ENCODE data around the gene EXOC8. TPM values are rescaled to one million over a fixed set of nuclear protein-coding genes. Genes with fewer than 3 reads are reported as not detected.

The EXOC8 gene
- total RNA-seq, 1 donor = 16.3 TPM

DNA sequence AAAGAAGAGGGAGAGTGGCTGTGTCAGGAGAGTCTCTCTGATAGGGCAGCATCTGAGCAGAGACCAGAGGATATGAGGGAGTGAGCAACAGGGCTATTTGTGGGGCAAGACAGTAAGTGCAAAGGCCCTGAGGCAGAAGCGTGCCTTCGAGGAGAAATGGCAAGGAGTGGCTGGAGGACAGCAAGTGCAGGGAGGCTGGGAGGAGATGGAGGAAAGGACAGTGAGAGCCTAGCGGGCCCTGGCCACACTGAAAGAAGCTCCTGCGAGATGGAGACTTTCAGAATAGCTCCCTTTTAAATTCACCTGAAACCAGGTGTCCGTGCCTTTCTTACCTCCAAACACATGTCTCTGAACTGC lies 25.2 kb downstream of the EXOC8 start:
- Histone ChIP-seq H3K36me3 (ENCODE audit: insufficient read depth, low read length) (no peaks in the 10 kb centered on the region), H3K4me2 (ENCODE audit: insufficient read depth, low read length) (no peak overlapping the region), H3K27ac (ENCODE audit: low read depth, low read length) (no peak overlapping the region), H3K4me1 (ENCODE audit: insufficient read depth, low read length) (no peaks in the 10 kb centered on the region), H3K4me3 (ENCODE audit: insufficient read depth, low read length) (no peak overlapping the region), H3K79me2 (ENCODE audit: insufficient read depth, low read length) (no peaks in the 10 kb centered on the region), H3K9me3 (ENCODE audit: low read depth, low read length) (no peaks in the 10 kb centered on the region), H2AFZ (ENCODE audit: low read length) (no peak overlapping the region), H3K27me3 (ENCODE audit: insufficient read depth, low read length) (no peaks in the 10 kb centered on the region), H4K20me1 (ENCODE audit: insufficient read depth, low read length) (no peaks in the 10 kb centered on the region)
- no peak for DNase-seq (ENCODE audit: insufficient read length, low spot score, missing footprints)
- TF ChIP-seq, protein P1, sequence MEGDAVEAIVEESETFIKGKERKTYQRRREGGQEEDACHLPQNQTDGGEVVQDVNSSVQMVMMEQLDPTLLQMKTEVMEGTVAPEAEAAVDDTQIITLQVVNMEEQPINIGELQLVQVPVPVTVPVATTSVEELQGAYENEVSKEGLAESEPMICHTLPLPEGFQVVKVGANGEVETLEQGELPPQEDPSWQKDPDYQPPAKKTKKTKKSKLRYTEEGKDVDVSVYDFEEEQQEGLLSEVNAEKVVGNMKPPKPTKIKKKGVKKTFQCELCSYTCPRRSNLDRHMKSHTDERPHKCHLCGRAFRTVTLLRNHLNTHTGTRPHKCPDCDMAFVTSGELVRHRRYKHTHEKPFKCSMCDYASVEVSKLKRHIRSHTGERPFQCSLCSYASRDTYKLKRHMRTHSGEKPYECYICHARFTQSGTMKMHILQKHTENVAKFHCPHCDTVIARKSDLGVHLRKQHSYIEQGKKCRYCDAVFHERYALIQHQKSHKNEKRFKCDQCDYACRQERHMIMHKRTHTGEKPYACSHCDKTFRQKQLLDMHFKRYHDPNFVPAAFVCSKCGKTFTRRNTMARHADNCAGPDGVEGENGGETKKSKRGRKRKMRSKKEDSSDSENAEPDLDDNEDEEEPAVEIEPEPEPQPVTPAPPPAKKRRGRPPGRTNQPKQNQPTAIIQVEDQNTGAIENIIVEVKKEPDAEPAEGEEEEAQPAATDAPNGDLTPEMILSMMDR (IDR thresholded peaks at IDR 0.05; ENCODE audit: extremely low read depth, low read depth, low read length) = no peak

DNA sequence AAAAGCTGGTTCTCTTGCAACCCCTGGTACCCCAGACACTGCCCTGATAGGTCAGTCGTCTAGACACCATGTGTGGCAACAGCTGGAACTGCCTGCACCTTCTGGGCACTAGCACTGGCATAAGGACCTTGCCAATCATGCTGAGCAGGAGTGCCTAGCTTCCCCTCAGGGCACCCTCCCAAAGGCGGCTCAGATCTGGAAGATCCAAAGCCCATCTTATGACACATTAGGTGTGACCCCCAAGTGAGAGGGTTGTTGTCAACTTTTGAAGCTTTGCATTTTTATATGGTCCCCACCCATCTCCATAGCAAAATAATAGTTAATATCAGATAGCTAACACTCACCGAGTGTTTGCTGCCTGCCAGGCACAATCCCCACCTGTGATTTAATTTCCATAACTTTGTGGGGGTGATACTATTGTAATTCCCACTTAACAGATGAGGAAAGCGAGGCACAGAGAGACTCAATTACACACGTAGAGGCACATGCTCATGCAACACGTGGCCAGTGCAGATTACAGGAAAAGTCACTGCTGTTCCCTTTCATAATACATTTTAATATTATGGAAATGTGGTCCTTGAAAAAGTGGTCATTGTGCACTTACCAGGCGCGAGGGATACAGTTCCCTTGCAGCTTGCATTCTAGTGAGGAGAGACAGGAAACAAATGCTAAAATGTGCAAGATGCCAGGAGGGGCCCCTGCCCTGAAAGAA lies 25.8 kb downstream of the EXOC8 start:
- Histone ChIP-seq H3K4me3 (ENCODE audit: insufficient read depth, low read length) (no peak overlapping the region), H4K20me1 (ENCODE audit: insufficient read depth, low read length) (no peaks in the 10 kb centered on the region), H3K4me1 (ENCODE audit: insufficient read depth, low read length) (no peaks in the 10 kb centered on the region), H3K9me3 (ENCODE audit: low read depth, low read length) (no peaks in the 10 kb centered on the region), H3K79me2 (ENCODE audit: insufficient read depth, low read length) (no peaks in the 10 kb centered on the region), H2AFZ (ENCODE audit: low read length) (no peak overlapping the region), H3K4me2 (ENCODE audit: insufficient read depth, low read length) (no peak overlapping the region), H3K27ac (ENCODE audit: low read depth, low read length) (no peak overlapping the region), H3K27me3 (ENCODE audit: insufficient read depth, low read length) (no peaks in the 10 kb centered on the region), H3K36me3 (ENCODE audit: insufficient read depth, low read length) (no peaks in the 10 kb centered on the region)
- TF ChIP-seq, protein P1 (IDR thresholded peaks at IDR 0.05; ENCODE audit: extremely low read depth, low read depth, low read length) = no peak
- DNase-seq (ENCODE audit: insufficient read length, low spot score, missing footprints) = no peak

DNA sequence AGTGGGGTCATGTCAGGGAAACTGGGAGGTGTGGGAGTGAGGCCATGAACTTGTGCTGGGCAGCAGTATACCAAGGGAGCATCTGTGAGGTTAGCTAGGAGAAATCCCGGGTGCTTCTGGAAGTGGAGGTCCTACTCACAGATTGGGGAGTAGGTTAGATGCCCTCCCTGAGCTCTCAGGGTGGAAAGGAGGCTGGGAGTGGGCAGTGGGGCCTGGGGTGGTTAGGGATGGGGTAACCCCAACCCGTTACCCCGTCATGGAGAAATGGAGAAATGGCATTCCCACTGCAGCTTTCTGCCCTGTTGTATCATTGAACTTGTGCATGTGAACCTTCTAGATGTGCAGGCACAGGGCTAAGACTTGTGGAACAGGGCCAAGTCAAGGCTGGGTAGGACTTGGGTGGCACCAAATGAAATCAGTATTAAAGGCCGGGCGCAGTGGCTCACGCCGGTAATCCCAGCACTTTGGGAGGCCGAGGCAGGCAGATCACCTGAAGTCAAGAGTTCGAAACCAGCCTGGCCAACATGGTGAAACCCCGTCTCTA lies 27.2 kb downstream of the EXOC8 start:
- Histone ChIP-seq H3K27me3 (ENCODE audit: insufficient read depth, low read length) (no peaks in the 10 kb centered on the region), H4K20me1 (ENCODE audit: insufficient read depth, low read length) (no peaks in the 10 kb centered on the region), H3K79me2 (ENCODE audit: insufficient read depth, low read length) (no peaks in the 10 kb centered on the region), H3K9me3 (ENCODE audit: low read depth, low read length) (no peaks in the 10 kb centered on the region), H3K36me3 (ENCODE audit: insufficient read depth, low read length) (no peaks in the 10 kb centered on the region), H3K4me3 (ENCODE audit: insufficient read depth, low read length) (no peak overlapping the region), H3K4me1 (ENCODE audit: insufficient read depth, low read length) (no peaks in the 10 kb centered on the region), H3K27ac (ENCODE audit: low read depth, low read length) (no peak overlapping the region), H3K4me2 (ENCODE audit: insufficient read depth, low read length) (no peak overlapping the region), H2AFZ (ENCODE audit: low read length) (no peak overlapping the region)
- no peak for DNase-seq (ENCODE audit: insufficient read length, low spot score, missing footprints)
- TF ChIP-seq, protein P1 (IDR thresholded peaks at IDR 0.05; ENCODE audit: extremely low read depth, low read depth, low read length) = no peak

DNA sequence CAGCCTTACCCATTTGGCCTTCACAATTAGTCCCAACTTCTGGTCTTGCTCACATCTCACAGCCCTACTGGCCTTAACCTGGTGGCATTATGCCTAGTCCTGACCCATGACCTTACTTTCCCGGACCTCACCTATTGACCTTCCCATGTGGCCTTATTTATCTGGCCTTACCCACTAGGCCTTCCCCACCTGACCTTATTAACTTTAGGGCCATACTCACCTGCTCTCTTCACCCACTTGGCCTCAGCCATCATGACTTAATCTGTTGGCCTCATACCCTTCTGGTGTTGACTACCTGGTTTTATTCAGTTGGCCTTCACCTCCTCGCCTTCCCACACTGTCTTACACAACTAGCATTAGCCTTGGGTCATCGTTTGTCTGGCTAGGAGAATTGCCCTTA lies 35.7 kb downstream of the EXOC8 start:
- Histone ChIP-seq H3K4me2 (ENCODE audit: insufficient read depth, low read length) (no peak overlapping the region), H4K20me1 (ENCODE audit: insufficient read depth, low read length) (no peaks in the 10 kb centered on the region), H3K79me2 (ENCODE audit: insufficient read depth, low read length) (no peaks in the 10 kb centered on the region), H3K36me3 (ENCODE audit: insufficient read depth, low read length) (no peaks in the 10 kb centered on the region), H3K27me3 (ENCODE audit: insufficient read depth, low read length) (no peaks in the 10 kb centered on the region), H3K4me1 (ENCODE audit: insufficient read depth, low read length) (no peaks in the 10 kb centered on the region), H3K27ac (ENCODE audit: low read depth, low read length) (no peak overlapping the region), H3K4me3 (ENCODE audit: insufficient read depth, low read length) (no peak overlapping the region), H3K9me3 (ENCODE audit: low read depth, low read length) (no peaks in the 10 kb centered on the region), H2AFZ (ENCODE audit: low read length) (no peak overlapping the region)
- DNase-seq (ENCODE audit: insufficient read length, low spot score, missing footprints) = no peak
- TF ChIP-seq, protein P1 (IDR thresholded peaks at IDR 0.05; ENCODE audit: extremely low read depth, low read depth, low read length) = no peak

All from osteoblast (primary cell).